ENCODE data around the gene SPEM3. TPM values are rescaled to one million over a fixed set of nuclear protein-coding genes. Genes with fewer than 3 reads are reported as not detected.

Gene SPEM3
- total RNA-seq, 3 donors from 2014 or later (not counting 1 experiment from before 2014, with no cell fraction given) = not detected

GRCh38 chr17:7418472-7419152, 10.0 kb upstream of the SPEM3 start:
- DNase-seq (no peak), ATAC-seq (no peak)
- Histone ChIP-seq H3K36me3 (ENCODE audit: control insufficient read depth, insufficient read depth, low read length) (no peaks in the 10 kb centered on the region), H3K9me3 (ENCODE audit: control insufficient read depth, insufficient read depth, low read length) (no peaks in the 10 kb centered on the region), H3K4me3 (ENCODE audit: low read length) (no peak overlapping the region), H3K27me3 (ENCODE audit: control insufficient read depth, insufficient read depth, low read length) (no peaks in the 10 kb centered on the region), H3K27ac (ENCODE audit: low read length) (no peak overlapping the region), H3K4me1 (ENCODE audit: control insufficient read depth, insufficient read depth, low read length) (no peaks in the 10 kb centered on the region)
- no peaks in the 10 kb centered on the region for H3K9me3 Mint-ChIP-seq
- 81% methylated on average over 17 of the region's 18 CpGs for WGBS (ENCODE audit: insufficient coverage)
- TF ChIP-seq CTCF (IDR thresholded peaks at IDR 0.05) = no peak
- no peaks in the 10 kb centered on the region for H3K27me3 Mint-ChIP-seq (ENCODE audit: low read depth in 2 of 2)
- intact Hi-C loops (cut with micrococcal nuclease) = no loop called here
- H3K36me3 Mint-ChIP-seq = no peaks in the 10 kb centered on the region
- H3K27ac Mint-ChIP-seq = no peak overlapping the region
- no peaks in the 10 kb centered on the region for H3K4me1 Mint-ChIP-seq
- H3K4me3 Mint-ChIP-seq = no peak overlapping the region

DNA sequence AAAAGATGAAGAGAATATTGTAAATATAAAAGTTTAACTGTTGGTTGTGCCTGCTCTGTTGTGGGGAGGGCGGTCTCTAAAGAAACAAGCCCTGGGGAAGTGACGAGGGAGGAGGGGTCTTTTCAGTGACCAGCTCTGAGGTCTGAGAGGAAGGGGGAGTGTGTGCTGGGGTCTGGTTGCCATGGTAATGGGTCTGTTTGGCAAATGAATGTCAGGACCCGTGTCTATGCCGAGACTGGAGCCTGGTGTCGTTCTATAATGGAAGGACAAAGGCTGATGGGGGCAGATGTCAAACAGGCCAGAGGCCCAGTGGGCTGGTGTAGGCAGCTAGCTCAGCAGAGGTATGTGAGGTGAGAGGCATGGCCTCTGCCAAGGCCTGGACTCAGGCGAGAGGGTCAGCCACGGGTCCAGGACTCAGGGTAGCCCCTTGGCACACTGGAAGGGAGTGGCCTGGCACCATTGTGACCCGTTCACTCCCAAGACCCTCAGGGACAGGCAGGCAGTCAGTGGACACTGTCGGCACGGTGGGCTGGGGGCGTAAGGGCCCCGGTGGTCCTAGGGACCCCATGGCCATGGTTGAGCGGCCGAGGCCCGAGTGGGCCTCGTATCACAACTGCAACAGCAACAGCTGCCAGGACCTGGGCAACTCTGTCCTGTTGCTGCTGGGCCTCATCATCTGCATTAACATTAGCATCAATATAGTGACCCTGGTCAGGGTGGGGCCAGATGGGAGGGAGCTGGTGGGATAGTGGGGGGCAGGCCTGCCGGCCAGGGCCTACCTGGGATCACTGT, 8.6 kb upstream of the SPEM3 start, which contains the start of gene SPEM1:
Gene SPEM1, plus strand, starts transcription at position 506 of the 792 bp plus-strand sequence. Its CDS starts 61 bp downstream, at position 567.
- Histone ChIP-seq H3K27ac (ENCODE audit: low read length) (no peak within 1 kb of the TSS), H3K36me3 (ENCODE audit: control insufficient read depth, insufficient read depth, low read length) (no peaks in the 10 kb centered on the region), H3K4me3 (ENCODE audit: low read length) (no peak within 1 kb of the TSS), H3K27me3 (ENCODE audit: control insufficient read depth, insufficient read depth, low read length) (no peaks in the 10 kb centered on the region), H3K4me1 (ENCODE audit: control insufficient read depth, insufficient read depth, low read length) (no peaks in the 10 kb centered on the region), H3K9me3 (ENCODE audit: control insufficient read depth, insufficient read depth, low read length) (no peaks in the 10 kb centered on the region)
- 88% methylated on average over 17 of the region's 17 CpGs for WGBS (ENCODE audit: insufficient coverage)
- Mint-ChIP-seq H3K27ac (no peak within 1 kb of the TSS), H3K27me3 (ENCODE audit: low read depth in 2 of 2) (no peaks in the 10 kb centered on the region), H3K4me3 (no peak within 1 kb of the TSS), H3K9me3 (no peaks in the 10 kb centered on the region), H3K4me1 (no peaks in the 10 kb centered on the region), H3K36me3 (no peaks in the 10 kb centered on the region)
- no peak for DNase-seq
- no peak for ATAC-seq
- intact Hi-C loops (cut with micrococcal nuclease) = no loop called here
- no peak for TF ChIP-seq CTCF (IDR thresholded peaks at IDR 0.05)

DNA sequence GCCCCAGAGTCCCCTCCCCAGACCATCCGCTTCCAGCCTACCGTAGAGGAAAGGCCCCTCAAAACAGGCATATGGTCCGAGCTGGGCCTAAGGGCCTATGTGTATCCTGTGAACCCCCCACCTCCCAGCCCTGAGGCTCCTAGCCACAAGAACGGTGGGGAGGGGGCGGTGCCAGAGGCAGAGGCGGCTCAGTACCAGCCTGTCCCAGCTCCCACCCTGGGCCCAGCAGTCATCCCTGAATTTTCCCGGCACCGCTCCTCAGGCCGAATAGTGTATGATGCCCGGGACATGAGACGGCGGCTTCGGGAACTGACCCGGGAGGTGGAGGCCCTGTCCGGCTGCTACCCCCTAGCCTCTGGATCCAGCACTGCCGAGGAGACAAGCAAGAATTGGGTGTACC, 7.5 kb upstream of the SPEM3 start:
- no peaks in the 10 kb centered on the region for H3K4me1 Mint-ChIP-seq

More for the DNA sequence above, 7.5 kb upstream of the SPEM3 start:
- WGBS (ENCODE audit: insufficient coverage) = 94% methylated on average over 16 of the region's 16 CpGs
- no peak overlapping the region for H3K4me3 Mint-ChIP-seq
- Histone ChIP-seq H3K27me3 (ENCODE audit: control insufficient read depth, insufficient read depth, low read length) (no peaks in the 10 kb centered on the region), H3K36me3 (ENCODE audit: control insufficient read depth, insufficient read depth, low read length) (no peaks in the 10 kb centered on the region), H3K4me3 (ENCODE audit: low read length) (no peak overlapping the region), H3K9me3 (ENCODE audit: control insufficient read depth, insufficient read depth, low read length) (no peaks in the 10 kb centered on the region), H3K4me1 (ENCODE audit: control insufficient read depth, insufficient read depth, low read length) (no peaks in the 10 kb centered on the region), H3K27ac (ENCODE audit: low read length) (no peak overlapping the region)
- H3K27ac Mint-ChIP-seq = no peak overlapping the region
- no peak for DNase-seq
- TF ChIP-seq CTCF (IDR thresholded peaks at IDR 0.05) = no peak
- H3K36me3 Mint-ChIP-seq = no peaks in the 10 kb centered on the region
- no peaks in the 10 kb centered on the region for H3K27me3 Mint-ChIP-seq (ENCODE audit: low read depth in 2 of 2)
- H3K9me3 Mint-ChIP-seq = no peaks in the 10 kb centered on the region
- intact Hi-C loops (cut with micrococcal nuclease) = no loop called here
- no peak for ATAC-seq

Data from natural killer cell (primary cell).